Tibial nerve (tissue), 4 donors: ENCODE measurements around the gene ARL6IP1. TPM values are rescaled to one million over a fixed set of nuclear protein-coding genes. Genes with fewer than 3 reads are reported as not detected.

Experiments
- DNase-seq, 2 donors: peaks; one replicate each; pipeline ENCODE4 v3.0.0-alpha.2; 2019; ENCODE audit warnings: low spot score in 2 of 2
- H3K27ac ChIP-seq, 4 donors: fragments of 200-600 bp; sonication (generic) in 3 of 4; one replicate each; pipeline ENCODE4 v1.5.1; 2017 to 2019; ENCODE audit warnings: mild to moderate bottlenecking in 1 of 4
- H3K27me3 ChIP-seq, 2 donors: fragments of 200-600 bp; sonication (generic) in 1 of 2; one replicate each; pipeline versions ENCODE4 v1.5.1 to v1.6.0; 2017 to 2019
- H3K36me3 ChIP-seq, 3 donors: fragments of 200-600 bp; sonication (generic); one replicate each; pipeline ENCODE4 v1.5.1; 2018 to 2019
- H3K4me1 ChIP-seq, 4 donors: fragments of 200-600 bp; sonication (generic) in 3 of 4; one replicate each; pipeline ENCODE4 v1.5.1; 2017 to 2019
- H3K4me3 ChIP-seq, 4 donors: fragments of 200-600 bp; sonication (generic) in 3 of 4; one replicate each; pipeline ENCODE4 v1.5.1; 2017 to 2019; ENCODE audit warnings: mild to moderate bottlenecking in 1 of 4, moderate library complexity in 1 of 4
- H3K9me3 ChIP-seq, 4 donors: fragments of 200-600 bp; sonication (generic) in 3 of 4; one replicate each; pipeline ENCODE4 v1.5.1; 2017 to 2019
- EP300 ChIP-seq, 2 donors: sonication (generic); formaldehyde crosslinking; IDR thresholded peaks; one replicate each; pipeline ENCODE4 v1.6.1; 2017; ENCODE audit warnings: antibody characterized with exemption in 2 of 2, mild to moderate bottlenecking in 1 of 2
- POLR2A ChIP-seq, 2 donors: fragments of 450-650 bp; IDR thresholded peaks; one replicate each; pipeline ENCODE4 v1.6.1; 2017; ENCODE audit warnings: antibody characterized with exemption in 2 of 2, mild to moderate bottlenecking in 2 of 2, moderate library complexity in 2 of 2
- WGBS, 2 donors: methylation state at CpG; one replicate each; pipeline ENCODE4 v1.1.5; 2018; 5-methylcytosine and 5-hydroxymethylcytosine counted together
- total RNA-seq, 4 donors: library from RNA; depleted of rRNA; stranded (reverse); fragments of >200 nt; gene quantifications; one replicate each; pipeline ENCODE4 v1.1.0, GENCODE V29; 2016
- TF ChIP-seq, protein P1 (sequence below), 5 experiments: fragments of 200-600 bp in 3 of 5; fragments of 450-650 bp in 2 of 5; sonication (generic) in 3 of 5; IDR thresholded peaks; one replicate each; pipeline ENCODE4 v1.5.1; 2016 to 2019; ENCODE audit warnings: antibody characterized with exemption in 5 of 5, mild to moderate bottlenecking in 3 of 5, moderate library complexity in 2 of 5

ARL6IP1 gene
- total RNA-seq, 4 donors from 2014 or later, result 159 to 203 (median 188) TPM

DNA sequence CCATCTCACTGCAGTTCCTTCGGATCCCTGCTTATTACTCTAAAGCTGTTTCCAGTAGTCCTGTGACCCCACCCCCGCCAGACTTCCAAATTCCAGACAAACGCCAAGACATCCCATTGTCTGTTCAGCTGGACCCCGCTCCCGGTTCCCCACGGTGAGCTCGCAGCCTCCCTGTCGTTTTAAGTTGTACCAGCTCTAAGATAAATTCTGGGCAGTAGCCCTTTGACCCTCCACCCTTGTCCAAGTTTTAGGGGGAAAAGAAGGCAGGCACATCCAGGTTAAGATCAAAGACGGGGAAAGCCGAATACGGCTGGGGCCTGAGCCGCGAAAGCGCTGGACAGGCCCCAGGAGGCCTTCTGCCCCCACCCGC, 589 bp downstream of the ARL6IP1 start:
- 0 to 1% methylated on average over 15 of the region's 15 CpGs for WGBS, 2 donors
- Histone ChIP-seq H3K4me3 (peak overlapping the region; percentile 66 to 91 (median 86)), H3K36me3 (peaks cover 0 to 16% (median 0%) of the 10 kb centered on the region in 3 donors), H3K27me3 (no peaks in the 10 kb centered on the region), H3K9me3 (no peaks in the 10 kb centered on the region), H3K4me1 (peaks cover 3 to 44% (median 20%) of the 10 kb centered on the region in 4 donors), H3K27ac (peak overlapping the region; percentile 65 to 93 (median 88))
- DNase-seq, result no peak
- TF ChIP-seq, protein P1, sequence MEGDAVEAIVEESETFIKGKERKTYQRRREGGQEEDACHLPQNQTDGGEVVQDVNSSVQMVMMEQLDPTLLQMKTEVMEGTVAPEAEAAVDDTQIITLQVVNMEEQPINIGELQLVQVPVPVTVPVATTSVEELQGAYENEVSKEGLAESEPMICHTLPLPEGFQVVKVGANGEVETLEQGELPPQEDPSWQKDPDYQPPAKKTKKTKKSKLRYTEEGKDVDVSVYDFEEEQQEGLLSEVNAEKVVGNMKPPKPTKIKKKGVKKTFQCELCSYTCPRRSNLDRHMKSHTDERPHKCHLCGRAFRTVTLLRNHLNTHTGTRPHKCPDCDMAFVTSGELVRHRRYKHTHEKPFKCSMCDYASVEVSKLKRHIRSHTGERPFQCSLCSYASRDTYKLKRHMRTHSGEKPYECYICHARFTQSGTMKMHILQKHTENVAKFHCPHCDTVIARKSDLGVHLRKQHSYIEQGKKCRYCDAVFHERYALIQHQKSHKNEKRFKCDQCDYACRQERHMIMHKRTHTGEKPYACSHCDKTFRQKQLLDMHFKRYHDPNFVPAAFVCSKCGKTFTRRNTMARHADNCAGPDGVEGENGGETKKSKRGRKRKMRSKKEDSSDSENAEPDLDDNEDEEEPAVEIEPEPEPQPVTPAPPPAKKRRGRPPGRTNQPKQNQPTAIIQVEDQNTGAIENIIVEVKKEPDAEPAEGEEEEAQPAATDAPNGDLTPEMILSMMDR (IDR thresholded peaks at IDR 0.05), result no peak
- TF ChIP-seq EP300 (IDR thresholded peaks at IDR 0.05) (no peak), POLR2A (IDR thresholded peaks at IDR 0.05) (no peak)

DNA sequence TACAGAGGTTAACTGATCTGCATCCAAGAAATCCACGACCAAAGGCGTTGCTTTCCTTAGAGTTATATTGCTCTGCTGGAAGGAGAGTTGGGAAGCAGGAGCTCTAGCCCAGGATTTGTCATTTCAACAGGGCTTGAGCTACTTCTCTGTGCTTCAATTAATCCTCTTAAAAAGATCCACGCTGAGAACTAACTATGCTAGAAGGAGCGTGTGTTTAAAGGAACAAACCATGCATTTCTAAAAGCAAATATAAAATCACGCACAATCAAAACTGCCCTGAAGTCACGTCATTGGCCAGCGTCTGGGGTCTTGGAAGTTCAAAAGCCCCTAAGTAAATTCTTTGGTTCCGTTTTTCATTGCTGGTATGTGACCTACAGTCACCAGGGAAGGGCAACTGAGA, 1.1 kb downstream of the ARL6IP1 start:
- DNase-seq, result no peak
- no peak for TF ChIP-seq EP300 (IDR thresholded peaks at IDR 0.05)
- TF ChIP-seq, protein P1 (IDR thresholded peaks at IDR 0.05), result no peak
- TF ChIP-seq POLR2A (IDR thresholded peaks at IDR 0.05), result no peak
- Histone ChIP-seq H3K4me1 (peaks cover 3 to 44% (median 20%) of the 10 kb centered on the region in 4 donors), H3K27ac (peak overlapping the region in 3 of 4 donors; percentile 87 to 93 (median 90)), H3K9me3 (no peaks in the 10 kb centered on the region), H3K27me3 (no peaks in the 10 kb centered on the region), H3K4me3 (peak overlapping the region; percentile 66 to 91 (median 86)), H3K36me3 (peaks cover 0 to 21% (median 0%) of the 10 kb centered on the region in 3 donors)
- WGBS, 2 donors, result 2% methylated on average over 8 of the region's 8 CpGs

DNA sequence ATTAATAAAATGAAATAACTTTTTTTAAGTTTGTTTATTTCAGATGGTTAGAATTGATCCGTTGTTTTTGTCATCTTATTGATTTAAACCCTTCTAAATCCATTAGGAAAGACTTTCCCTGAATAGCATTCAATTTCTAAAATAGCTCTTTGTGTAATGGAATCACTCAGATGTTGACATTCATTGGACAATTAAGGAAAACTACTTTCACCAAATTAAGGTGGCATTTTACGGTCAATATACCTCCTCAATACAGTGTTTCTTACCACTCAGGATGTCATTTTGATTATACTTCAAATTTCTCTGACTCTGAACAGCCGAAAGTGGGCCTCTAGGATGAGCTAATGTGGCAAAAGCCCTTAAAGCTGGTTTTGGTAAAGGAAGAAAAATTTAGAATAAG, 1.8 kb downstream of the ARL6IP1 start:
- WGBS, 2 donors, result 54 to 61% methylated on average over 3 of the region's 3 CpGs
- H3K27me3 ChIP-seq, result no peaks in the 10 kb centered on the region
- peak overlapping the region in 1 of 4 donors; percentile 66 for H3K4me3 ChIP-seq
- DNase-seq, result no peak
- H3K4me1 ChIP-seq, result peaks cover 3 to 44% (median 17%) of the 10 kb centered on the region in 4 donors
- peaks cover 0 to 28% (median 0%) of the 10 kb centered on the region in 3 donors for H3K36me3 ChIP-seq
- no peaks in the 10 kb centered on the region for H3K9me3 ChIP-seq
- no peak for TF ChIP-seq POLR2A (IDR thresholded peaks at IDR 0.05)
- no peak for TF ChIP-seq EP300 (IDR thresholded peaks at IDR 0.05)
- TF ChIP-seq, protein P1 (IDR thresholded peaks at IDR 0.05), result no peak
- peak overlapping the region in 2 of 4 donors; percentile 8 to 93 for H3K27ac ChIP-seq

DNA sequence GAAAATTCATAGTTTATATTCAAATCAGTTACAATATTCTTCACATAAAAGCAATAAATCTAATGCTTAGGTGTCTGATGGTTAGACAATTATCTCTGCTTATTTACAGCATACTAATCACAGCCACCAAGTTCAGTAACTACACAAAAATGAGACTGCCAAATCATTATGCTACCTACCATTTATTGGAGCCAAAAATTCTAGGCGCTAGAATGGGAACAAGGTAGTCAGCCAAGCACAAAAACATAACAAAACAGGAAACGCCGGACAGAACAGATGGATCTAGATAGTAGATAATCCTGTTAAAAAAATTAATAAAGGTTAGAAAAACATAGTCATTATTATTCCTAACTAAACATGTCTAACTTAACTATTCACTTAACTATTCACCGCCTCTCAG, 3.6 kb downstream of the ARL6IP1 start:
- WGBS, 2 donors, result 72 to 79% methylated on average over 4 of the region's 4 CpGs
- peaks cover 0 to 45% (median 0%) of the 10 kb centered on the region in 3 donors for H3K36me3 ChIP-seq

DNA sequence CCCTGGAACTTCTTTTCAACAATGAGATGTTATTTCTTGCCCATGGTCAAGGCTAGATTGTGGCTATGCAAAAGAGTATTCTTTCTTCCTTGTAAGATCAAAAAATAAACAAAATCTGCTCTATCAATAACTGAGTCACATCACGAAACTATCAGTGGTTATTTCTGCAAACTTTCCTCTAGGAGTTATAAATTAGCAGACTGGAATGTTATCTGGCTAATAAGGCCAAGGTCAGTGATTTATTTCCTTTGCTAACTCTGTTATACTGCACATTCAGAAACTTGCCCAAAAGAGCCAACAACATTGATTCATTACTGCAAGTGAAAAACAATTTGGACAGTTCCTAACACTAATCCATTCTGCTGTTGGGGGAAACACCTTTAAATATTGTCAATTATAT, 5.0 kb downstream of the ARL6IP1 start:
- 69 to 83% methylated on average over 1 of the region's 1 CpG for WGBS, 2 donors
- H3K9me3 ChIP-seq, result no peaks in the 10 kb centered on the region
- peaks cover 0 to 56% (median 0%) of the 10 kb centered on the region in 3 donors for H3K36me3 ChIP-seq
- no peak overlapping the region for H3K27ac ChIP-seq
- H3K4me3 ChIP-seq, result no peak overlapping the region
- no peaks in the 10 kb centered on the region for H3K27me3 ChIP-seq
- DNase-seq, result no peak
- TF ChIP-seq POLR2A (IDR thresholded peaks at IDR 0.05) (no peak), EP300 (IDR thresholded peaks at IDR 0.05) (no peak)
- TF ChIP-seq, protein P1 (IDR thresholded peaks at IDR 0.05), result no peak
- H3K4me1 ChIP-seq, result peaks cover 3 to 29% (median 14%) of the 10 kb centered on the region in 4 donors

More for the DNA sequence above, 3.6 kb downstream of the ARL6IP1 start:
- Histone ChIP-seq H3K4me3 (no peak overlapping the region), H3K27ac (no peak overlapping the region), H3K4me1 (peaks cover 3 to 36% (median 14%) of the 10 kb centered on the region in 4 donors), H3K27me3 (no peaks in the 10 kb centered on the region), H3K9me3 (no peaks in the 10 kb centered on the region)
- TF ChIP-seq EP300 (IDR thresholded peaks at IDR 0.05) (no peak), POLR2A (IDR thresholded peaks at IDR 0.05) (no peak)
- TF ChIP-seq, protein P1 (IDR thresholded peaks at IDR 0.05), result no peak
- no peak for DNase-seq
